EH (cell line): Measurements from ENCODE around the gene KIF25.

Experiments
- DNase-seq: peaks from one replicate; pipeline ENCODE4 v3.0.0-alpha.2; 2015; ENCODE audit warnings: low read depth

Gene KIF25

GRCh38 chr6:168016721-168017525, 19.5 kb downstream of the KIF25 start:
- DNase-seq = no peak

- no peak for DNase-seq
Observed at GRCh38 chr6:168017629-168018028, 20.2 kb downstream of the KIF25 start.

- no peak for DNase-seq
Observed at GRCh38 chr6:168018664-168019063, 21.2 kb downstream of the KIF25 start.

GRCh38 chr6:168020242-168020641, 22.8 kb downstream of the KIF25 start:
- DNase-seq = no peak

- DNase-seq = no peak
Observed at GRCh38 chr6:168021581-168021980, 24.1 kb downstream of the KIF25 start.

GRCh38 chr6:168022488-168023321, 25.2 kb downstream of the KIF25 start:
- DNase-seq = no peak

DNA sequence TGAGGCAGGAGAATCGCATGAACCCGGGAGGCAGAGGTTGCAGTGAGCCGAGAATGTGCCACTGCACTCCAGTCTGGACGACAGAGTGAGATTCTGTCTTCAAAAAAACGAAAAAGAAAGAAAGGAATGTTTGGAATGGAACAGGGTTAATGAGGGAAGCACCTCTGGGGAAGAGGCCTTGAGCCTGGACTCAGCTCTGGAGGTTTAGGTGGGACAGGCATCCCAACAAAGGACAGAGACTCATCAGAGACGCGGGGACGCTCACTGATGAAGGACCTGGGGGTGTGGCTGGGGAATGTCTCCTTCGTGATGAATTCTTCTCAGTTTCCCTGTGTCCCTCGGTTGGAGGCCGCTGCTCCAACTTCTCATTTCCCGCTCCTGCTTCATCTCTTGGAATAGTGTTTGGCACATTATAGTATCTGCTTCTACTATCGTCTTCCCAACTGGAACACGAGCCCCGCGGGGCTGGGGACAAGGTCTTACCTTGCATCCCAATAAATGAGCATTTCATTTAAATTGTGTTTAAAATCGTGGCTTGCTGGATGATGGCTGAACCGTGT, 27.6 kb downstream of the KIF25 start:
- no peak for DNase-seq

GRCh38 chr6:168025831-168026710, 28.6 kb downstream of the KIF25 start:
- DNase-seq = no peak

GRCh38 chr6:168026925-168027324, 29.5 kb downstream of the KIF25 start:
- no peak for DNase-seq

- no peak for DNase-seq
Observed at GRCh38 chr6:168027521-168027920, 30.1 kb downstream of the KIF25 start.

GRCh38 chr6:168028181-168028580, 30.7 kb downstream of the KIF25 start:
- no peak for DNase-seq

- no peak for DNase-seq
Observed at GRCh38 chr6:168029459-168030217, 32.2 kb downstream of the KIF25 start.

DNA sequence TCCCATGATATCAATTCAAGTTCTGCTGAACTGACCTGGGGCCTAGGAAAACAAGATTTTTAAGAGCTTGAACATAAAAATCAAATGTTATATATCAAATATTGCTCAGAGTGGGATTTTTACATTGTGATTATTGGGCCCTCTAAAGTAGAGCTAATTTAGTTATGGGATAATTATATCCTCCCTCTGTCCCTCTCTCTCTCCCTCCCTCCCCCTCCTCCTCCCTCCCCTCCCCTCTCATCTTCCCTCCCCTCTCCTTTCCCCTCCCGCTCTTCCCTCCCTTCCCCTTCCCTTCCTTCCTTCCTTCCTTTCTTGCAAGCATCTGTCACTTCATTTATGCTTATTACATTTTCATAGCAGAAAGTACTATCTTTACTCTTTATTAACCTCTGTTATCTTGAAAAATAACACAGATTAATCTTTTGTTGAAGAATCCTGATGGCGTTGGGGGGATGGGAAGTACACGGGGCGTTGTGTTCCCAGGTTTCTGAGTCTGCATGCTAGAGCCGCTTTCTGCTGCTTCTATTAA, 32.8 kb downstream of the KIF25 start:
- DNase-seq = no peak

DNA sequence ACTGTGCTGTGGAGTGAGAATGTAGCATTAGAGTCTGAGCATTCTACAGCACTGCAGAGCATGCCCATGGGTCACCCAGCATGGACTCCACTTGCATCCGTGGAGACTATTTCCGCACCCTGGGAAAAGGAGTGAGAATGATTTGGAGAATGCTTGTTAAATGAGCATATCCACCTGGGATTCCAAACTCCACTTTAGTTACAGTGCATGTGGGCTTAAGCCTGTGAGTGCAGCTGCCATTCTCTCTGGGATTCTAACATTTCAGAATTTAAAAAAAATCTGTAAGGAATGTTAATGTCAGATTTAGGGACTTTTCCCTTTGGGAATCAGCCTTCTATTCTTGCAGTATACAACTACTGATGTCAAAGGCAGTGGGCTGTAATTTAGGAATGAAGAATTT, 33.4 kb downstream of the KIF25 start:
- no peak for DNase-seq

- DNase-seq = peak; percentile 83
Observed at GRCh38 chr6:168031411-168031971, 34.0 kb downstream of the KIF25 start.

DNA sequence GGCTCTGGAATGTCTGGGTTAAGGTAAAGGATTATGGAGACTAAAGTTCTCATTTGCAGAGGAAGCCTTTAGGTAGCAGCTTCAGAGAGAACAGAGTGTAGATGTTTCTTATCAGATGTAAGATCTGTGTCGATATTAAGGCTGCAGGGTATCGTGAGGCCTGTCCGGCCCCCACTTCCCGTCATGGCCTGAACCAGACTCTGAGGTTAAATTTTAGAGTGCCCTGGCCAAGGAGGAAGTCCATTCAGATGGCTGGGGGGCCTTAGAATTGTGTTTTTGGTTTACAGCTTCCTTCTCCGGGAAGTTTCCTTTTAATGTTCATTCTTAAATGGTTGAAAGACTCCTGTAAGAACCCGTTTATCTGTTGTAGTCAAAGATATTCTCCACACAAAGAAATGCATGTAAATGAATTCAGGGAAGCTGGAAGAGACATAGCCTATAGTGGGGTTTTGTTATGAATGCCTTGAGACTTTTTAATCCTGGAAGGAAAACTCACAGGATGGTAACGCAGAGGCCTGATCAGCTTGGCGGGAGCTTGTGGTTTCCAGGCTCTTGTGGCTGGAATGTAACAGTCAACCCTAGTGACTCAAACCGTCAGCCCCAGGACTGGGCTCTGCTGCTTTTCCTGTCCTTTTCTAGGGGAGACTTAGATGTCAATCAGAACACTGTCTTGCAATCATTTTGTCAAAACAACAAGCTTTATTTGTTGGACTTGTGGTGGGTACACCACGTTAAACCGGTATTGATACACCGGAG, 34.7 kb downstream of the KIF25 start:
- peak; percentile 90 for DNase-seq

DNA sequence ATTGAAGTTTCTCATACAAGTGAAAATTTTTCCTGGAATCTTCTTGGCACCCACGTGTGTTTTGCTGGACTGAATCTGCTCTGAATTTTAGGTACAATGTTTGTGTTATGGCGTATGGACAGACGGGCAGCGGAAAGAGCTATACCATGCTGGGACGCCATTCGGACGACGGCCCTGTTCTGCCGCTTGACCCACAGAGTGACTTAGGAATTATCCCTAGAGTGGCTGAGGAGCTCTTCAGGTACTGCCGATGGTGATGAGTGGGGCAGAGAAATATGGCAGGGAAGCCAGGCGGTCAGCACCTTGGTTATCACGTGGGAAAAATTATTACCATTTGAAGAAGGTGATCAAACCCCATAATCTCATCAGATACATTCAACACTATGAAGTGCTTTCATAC, 36.3 kb downstream of the KIF25 start:
- no peak for DNase-seq

DNA sequence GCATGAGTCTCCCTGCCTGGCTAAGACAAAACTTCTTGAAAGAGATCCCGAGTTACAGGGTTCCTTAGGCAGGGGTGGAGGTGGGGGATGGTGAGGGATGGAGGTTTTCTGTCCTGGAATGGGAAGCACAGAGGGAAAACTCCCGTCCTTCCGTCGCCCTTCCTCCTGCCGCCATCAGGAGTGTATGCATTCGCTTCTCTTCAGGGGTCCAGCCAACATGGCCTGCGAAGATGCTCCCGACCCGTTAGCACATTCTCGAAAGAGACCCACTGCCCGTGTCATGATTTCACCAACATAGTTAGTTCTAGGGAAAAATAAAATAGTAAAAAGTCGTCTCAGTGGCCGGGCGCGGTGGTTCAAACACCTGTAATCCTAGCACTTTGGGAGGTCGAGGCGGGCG, 37.1 kb downstream of the KIF25 start:
- no peak for DNase-seq

- peak; percentile 85 for DNase-seq
Observed at GRCh38 chr6:168035098-168035660, 37.7 kb downstream of the KIF25 start.
